HepG2 (cell line): ENCODE measurements around the gene CEP164.

Experiments used
- HDAC1 ChIP-seq: sonication (generic); formaldehyde crosslinking; IDR thresholded peaks from 2 replicates; pipeline ENCODE4 v1.5.1; 2020; ENCODE audit warnings: mild to moderate bottlenecking, missing genetic modification reagents
- ZBTB7B ChIP-seq: sonication (generic); formaldehyde crosslinking; IDR thresholded peaks from 2 replicates; pipeline ENCODE4 v1.4.0; 2020; ENCODE audit warnings: missing genetic modification reagents
- ZNF281 ChIP-seq: sonication (generic); formaldehyde crosslinking; IDR thresholded peaks from 2 replicates; pipeline ENCODE4 v1.4.0; 2020; ENCODE audit warnings: missing genetic modification reagents, borderline replicate concordance
- ZNF335 ChIP-seq: sonication (generic); formaldehyde crosslinking; IDR thresholded peaks from 2 replicates; pipeline ENCODE4 v1.4.0; 2020; ENCODE audit warnings: missing genetic modification reagents
- ZNF337 ChIP-seq: sonication (generic); formaldehyde crosslinking; IDR thresholded peaks from 2 replicates; pipeline ENCODE4 v1.5.1; 2020; ENCODE audit warnings: missing genetic modification reagents, low read depth, mild to moderate bottlenecking, borderline replicate concordance
- TF ChIP-seq, protein P1 (sequence below): sonication (generic); formaldehyde crosslinking; IDR thresholded peaks from 2 replicates; pipeline ENCODE4 v1.5.0; 2020; ENCODE audit warnings: mild to moderate bottlenecking, missing genetic modification reagents, moderate library complexity
- TF ChIP-seq, protein P2 (sequence below): sonication (generic); formaldehyde crosslinking; IDR thresholded peaks from 2 replicates; pipeline ENCODE4 v1.4.0; 2020; ENCODE audit warnings: mild to moderate bottlenecking, missing genetic modification reagents, borderline replicate concordance

- TF ChIP-seq, protein P1, sequence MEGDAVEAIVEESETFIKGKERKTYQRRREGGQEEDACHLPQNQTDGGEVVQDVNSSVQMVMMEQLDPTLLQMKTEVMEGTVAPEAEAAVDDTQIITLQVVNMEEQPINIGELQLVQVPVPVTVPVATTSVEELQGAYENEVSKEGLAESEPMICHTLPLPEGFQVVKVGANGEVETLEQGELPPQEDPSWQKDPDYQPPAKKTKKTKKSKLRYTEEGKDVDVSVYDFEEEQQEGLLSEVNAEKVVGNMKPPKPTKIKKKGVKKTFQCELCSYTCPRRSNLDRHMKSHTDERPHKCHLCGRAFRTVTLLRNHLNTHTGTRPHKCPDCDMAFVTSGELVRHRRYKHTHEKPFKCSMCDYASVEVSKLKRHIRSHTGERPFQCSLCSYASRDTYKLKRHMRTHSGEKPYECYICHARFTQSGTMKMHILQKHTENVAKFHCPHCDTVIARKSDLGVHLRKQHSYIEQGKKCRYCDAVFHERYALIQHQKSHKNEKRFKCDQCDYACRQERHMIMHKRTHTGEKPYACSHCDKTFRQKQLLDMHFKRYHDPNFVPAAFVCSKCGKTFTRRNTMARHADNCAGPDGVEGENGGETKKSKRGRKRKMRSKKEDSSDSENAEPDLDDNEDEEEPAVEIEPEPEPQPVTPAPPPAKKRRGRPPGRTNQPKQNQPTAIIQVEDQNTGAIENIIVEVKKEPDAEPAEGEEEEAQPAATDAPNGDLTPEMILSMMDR, result no peak
- TF ChIP-seq ZNF281 (no peak), ZBTB7B (no peak), HDAC1 (CRISPR knock-in tag) (no peak), ZNF335 (no peak), ZNF337 (CRISPR knock-in tag) (no peak)
- TF ChIP-seq, protein P2, sequence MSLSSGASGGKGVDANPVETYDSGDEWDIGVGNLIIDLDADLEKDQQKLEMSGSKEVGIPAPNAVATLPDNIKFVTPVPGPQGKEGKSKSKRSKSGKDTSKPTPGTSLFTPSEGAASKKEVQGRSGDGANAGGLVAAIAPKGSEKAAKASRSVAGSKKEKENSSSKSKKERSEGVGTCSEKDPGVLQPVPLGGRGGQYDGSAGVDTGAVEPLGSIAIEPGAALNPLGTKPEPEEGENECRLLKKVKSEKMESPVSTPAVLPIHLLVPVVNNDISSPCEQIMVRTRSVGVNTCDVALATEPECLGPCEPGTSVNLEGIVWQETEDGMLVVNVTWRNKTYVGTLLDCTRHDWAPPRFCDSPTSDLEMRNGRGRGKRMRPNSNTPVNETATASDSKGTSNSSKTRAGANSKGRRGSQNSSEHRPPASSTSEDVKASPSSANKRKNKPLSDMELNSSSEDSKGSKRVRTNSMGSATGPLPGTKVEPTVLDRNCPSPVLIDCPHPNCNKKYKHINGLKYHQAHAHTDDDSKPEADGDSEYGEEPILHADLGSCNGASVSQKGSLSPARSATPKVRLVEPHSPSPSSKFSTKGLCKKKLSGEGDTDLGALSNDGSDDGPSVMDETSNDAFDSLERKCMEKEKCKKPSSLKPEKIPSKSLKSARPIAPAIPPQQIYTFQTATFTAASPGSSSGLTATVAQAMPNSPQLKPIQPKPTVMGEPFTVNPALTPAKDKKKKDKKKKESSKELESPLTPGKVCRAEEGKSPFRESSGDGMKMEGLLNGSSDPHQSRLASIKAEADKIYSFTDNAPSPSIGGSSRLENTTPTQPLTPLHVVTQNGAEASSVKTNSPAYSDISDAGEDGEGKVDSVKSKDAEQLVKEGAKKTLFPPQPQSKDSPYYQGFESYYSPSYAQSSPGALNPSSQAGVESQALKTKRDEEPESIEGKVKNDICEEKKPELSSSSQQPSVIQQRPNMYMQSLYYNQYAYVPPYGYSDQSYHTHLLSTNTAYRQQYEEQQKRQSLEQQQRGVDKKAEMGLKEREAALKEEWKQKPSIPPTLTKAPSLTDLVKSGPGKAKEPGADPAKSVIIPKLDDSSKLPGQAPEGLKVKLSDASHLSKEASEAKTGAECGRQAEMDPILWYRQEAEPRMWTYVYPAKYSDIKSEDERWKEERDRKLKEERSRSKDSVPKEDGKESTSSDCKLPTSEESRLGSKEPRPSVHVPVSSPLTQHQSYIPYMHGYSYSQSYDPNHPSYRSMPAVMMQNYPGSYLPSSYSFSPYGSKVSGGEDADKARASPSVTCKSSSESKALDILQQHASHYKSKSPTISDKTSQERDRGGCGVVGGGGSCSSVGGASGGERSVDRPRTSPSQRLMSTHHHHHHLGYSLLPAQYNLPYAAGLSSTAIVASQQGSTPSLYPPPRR (CRISPR knock-in tag), result no peak
Measured at GRCh38 chr11:117434481-117434880, 106.8 kb downstream of the CEP164 start.
